ENCODE data around the gene INTS13. TPM values are rescaled to one million over a fixed set of nuclear protein-coding genes. Genes with fewer than 3 reads are reported as not detected.
"Not testable (repeated sequence)": the region's sequence is repeated elsewhere in the genome, so short reads cannot be mapped to it uniquely, and the experiment has no call there.

The INTS13 gene
- total RNA-seq, 1 donor = 12.8 TPM

- peaks cover 47% of the 10 kb centered on the region for H3K4me1 ChIP-seq (ENCODE audit: insufficient read depth, low read length)
- no peak overlapping the region for H3K4me3 ChIP-seq (ENCODE audit: low read length)
- H3K9me3 ChIP-seq (ENCODE audit: low read depth, low read length) = no peaks in the 10 kb centered on the region
- H3K27me3 ChIP-seq (ENCODE audit: insufficient read depth, low read length) = no peaks in the 10 kb centered on the region
Observed at GRCh38 chr12:26868447-26869103, 69.2 kb downstream of the INTS13 start.

GRCh38 chr12:26867080-26867479 is 70.7 kb downstream of the INTS13 start:
- H3K4me3 ChIP-seq (ENCODE audit: low read length) = no peak overlapping the region
- no peaks in the 10 kb centered on the region for H3K27me3 ChIP-seq (ENCODE audit: insufficient read depth, low read length)
- peaks cover 35% of the 10 kb centered on the region for H3K4me1 ChIP-seq (ENCODE audit: insufficient read depth, low read length)
- H3K9me3 ChIP-seq (ENCODE audit: low read depth, low read length) = no peaks in the 10 kb centered on the region

- H3K4me3 ChIP-seq (ENCODE audit: low read length) = no peak overlapping the region
Observed at GRCh38 chr12:26863515-26863914, 74.3 kb downstream of the INTS13 start.

DNA sequence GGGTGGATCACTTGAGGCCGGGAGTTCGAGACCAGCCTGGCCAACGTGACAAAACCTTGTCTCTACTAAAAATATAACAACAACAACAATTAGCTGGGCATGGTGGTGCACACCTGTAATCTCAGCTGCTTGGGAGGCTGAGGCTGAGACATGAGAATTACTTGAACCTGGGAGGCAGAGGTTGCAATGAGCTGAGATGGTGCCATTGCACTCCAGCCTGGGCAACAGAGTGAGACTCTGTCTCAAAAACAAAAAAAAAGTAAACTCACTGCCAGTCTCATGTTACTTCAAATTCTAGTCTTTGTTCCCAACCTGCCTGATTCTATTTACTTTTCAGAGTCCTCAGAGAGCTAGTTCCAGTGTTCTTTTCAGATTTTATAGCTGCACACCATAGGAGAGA is 75.0 kb downstream of the INTS13 start:
- H3K4me3 ChIP-seq (ENCODE audit: low read length); H3K9me3 ChIP-seq (ENCODE audit: low read depth, low read length); H3K27me3 ChIP-seq (ENCODE audit: insufficient read depth, low read length): not testable (repeated sequence)
- H3K4me1 ChIP-seq (ENCODE audit: insufficient read depth, low read length) = peaks cover 12% of the 10 kb centered on the region

More at GRCh38 chr12:26863515-26863914, 74.3 kb downstream of the INTS13 start:
- no peaks in the 10 kb centered on the region for H3K9me3 ChIP-seq (ENCODE audit: low read depth, low read length)
- no peaks in the 10 kb centered on the region for H3K27me3 ChIP-seq (ENCODE audit: insufficient read depth, low read length)
- peaks cover 12% of the 10 kb centered on the region for H3K4me1 ChIP-seq (ENCODE audit: insufficient read depth, low read length)

DNA sequence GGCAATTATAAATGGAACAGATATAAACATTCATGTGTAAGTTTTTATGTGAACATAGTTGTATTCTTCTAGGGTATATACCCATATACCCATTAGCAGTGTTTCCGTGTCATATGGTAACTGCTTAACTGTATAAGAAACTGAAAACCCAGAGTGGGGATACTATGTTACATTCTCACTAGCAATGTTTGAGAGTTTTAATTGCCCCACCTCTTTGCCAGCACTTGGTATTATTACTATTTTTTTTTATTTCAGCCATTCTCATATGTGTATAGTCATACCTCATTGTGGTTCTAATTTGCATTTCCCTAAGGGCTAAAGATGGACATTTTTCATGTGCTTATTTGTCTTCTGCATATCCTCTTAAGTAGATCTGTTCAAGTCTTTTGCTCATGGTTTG is 76.1 kb downstream of the INTS13 start:
- Histone ChIP-seq H3K27me3 (ENCODE audit: insufficient read depth, low read length) (no peaks in the 10 kb centered on the region), H3K9me3 (ENCODE audit: low read depth, low read length) (no peaks in the 10 kb centered on the region), H3K4me1 (ENCODE audit: insufficient read depth, low read length) (peaks cover 5% of the 10 kb centered on the region), H3K4me3 (ENCODE audit: low read length) (no peak overlapping the region)

DNA sequence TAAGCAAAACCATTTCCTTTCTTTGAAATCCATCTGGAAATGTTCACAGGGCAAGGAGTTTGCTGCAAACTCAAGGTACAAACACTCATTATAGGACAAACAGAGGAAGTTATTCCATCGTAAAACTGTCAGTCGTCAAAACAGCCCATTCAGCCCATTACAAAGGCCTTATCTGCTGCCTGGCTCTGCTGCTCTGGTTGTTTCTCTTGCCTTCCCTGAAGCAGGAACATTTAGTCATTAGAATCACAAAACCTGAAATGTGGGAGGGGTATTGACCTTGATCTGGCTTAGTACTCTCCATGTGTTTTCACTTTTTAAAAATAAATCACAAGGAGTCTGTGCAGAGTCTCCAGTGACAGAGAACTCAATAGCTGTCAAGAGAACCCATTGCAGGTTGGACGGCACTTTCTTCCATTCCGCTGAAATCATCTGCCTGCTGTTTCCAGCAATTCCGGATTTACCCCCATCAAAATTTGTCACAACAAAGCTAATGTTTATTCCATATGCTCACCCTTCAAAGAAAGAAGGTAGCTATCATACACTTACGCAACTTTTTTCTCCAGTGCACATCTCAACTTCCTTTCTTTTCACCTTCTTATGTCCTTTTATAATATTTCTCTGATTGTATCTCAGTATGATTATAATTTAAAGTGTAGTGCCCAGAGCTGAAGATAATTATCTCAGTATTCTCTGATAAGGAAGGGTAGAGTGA is 80.2 kb downstream of the INTS13 start:
- H3K27me3 ChIP-seq (ENCODE audit: insufficient read depth, low read length) = no peaks in the 10 kb centered on the region

GRCh38 chr12:26855337-26855736 is 82.4 kb downstream of the INTS13 start:
- Histone ChIP-seq H3K4me1 (ENCODE audit: insufficient read depth, low read length) (peaks cover 8% of the 10 kb centered on the region), H3K27me3 (ENCODE audit: insufficient read depth, low read length) (no peaks in the 10 kb centered on the region), H3K4me3 (ENCODE audit: low read length) (no peak overlapping the region), H3K9me3 (ENCODE audit: low read depth, low read length) (no peaks in the 10 kb centered on the region)

More for the DNA sequence above, 80.2 kb downstream of the INTS13 start:
- H3K9me3 ChIP-seq (ENCODE audit: low read depth, low read length) = no peaks in the 10 kb centered on the region
- H3K4me3 ChIP-seq (ENCODE audit: low read length) = no peak overlapping the region
- peaks cover 8% of the 10 kb centered on the region for H3K4me1 ChIP-seq (ENCODE audit: insufficient read depth, low read length)

Other genes starting within 250 kb of the INTS13 start
- gene ITPR2, start 104.8 kb downstream of the INTS13 start, total RNA-seq = 33.4 TPM
- gene FGFR1OP2, start 489 bp upstream of the INTS13 start, total RNA-seq = 83.7 TPM
- 19.1 TPM for gene TM7SF3, start 76.4 kb upstream of the INTS13 start, total RNA-seq
- 104 TPM for gene MED21, start 84.6 kb upstream of the INTS13 start, total RNA-seq
- gene C12orf71, start 144.6 kb upstream of the INTS13 start, total RNA-seq = not detected